Stimulated activated CD8-positive, alpha-beta memory T cell treated with anti-CD3 and anti-CD28 coated beads, Interleukin-4, amount 100 ng/mL, for 1 hour (primary cell): ENCODE results near the gene CMTM2.
"Not testable (repeated sequence)": the region's sequence is repeated elsewhere in the genome, so short reads cannot be mapped to it uniquely, and the experiment has no call there.

Experiments
- DNase-seq, 2 donors: peaks; one replicate each; pipeline ENCODE4 v3.0.0-alpha.2; 2020; ENCODE audit warnings: low read depth in 2 of 2, low spot score in 1 of 2

Gene CMTM2

DNA sequence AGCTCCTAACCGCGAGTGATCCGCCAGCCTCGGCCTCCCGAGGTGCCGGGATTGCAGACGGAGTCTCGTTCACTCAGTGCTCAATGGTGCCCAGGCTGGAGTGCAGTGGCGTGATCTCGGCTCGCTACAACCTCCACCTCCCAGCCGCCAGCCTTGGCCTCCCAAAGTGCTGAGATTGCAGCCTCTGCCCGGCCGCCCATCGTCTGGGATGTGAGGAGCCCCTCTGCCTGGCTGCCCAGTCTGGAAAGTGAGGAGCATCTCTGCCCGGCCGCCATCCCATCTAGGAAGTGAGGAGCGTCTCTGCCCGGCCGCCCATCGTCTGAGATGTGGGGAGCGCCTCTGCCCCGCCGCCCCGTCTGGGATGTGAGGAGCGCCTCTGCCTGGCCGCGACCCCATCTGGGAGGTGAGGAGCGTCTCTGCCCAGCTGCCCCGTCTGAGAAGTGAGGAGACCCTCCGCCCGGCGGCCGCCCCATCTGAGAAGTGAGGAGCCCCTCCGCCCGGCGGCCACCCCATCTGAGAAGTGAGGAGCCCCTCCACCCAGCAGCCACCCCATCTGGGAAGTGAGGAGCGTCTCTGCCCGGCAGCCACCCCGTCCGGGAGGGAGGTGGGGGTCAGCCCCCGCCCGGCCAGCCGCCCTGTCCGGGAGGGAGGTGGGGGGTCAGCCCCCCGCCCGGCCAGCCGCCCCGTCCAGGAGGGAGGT, 51.4 kb downstream of the CMTM2 start:
- not testable (repeated sequence) for DNase-seq

DNA sequence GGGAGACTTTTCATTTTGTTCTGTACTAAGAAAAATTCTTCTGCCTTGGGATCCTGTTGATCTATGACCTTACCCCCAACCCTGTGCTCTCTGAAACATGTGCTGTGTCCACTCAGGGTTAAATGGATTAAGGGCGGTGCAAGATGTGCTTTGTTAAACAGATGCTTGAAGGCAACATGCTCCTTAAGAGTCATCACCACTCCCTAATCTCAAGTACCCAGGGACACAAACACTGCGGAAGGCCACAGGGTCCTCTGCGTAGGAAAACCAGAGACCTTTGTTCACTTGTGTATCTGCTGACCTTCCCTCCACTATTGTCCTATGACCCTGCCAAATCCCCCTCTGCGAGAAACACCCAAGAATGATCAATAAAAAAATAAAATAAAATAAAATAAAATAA, 52.3 kb downstream of the CMTM2 start:
- DNase-seq: not testable (repeated sequence)

DNA sequence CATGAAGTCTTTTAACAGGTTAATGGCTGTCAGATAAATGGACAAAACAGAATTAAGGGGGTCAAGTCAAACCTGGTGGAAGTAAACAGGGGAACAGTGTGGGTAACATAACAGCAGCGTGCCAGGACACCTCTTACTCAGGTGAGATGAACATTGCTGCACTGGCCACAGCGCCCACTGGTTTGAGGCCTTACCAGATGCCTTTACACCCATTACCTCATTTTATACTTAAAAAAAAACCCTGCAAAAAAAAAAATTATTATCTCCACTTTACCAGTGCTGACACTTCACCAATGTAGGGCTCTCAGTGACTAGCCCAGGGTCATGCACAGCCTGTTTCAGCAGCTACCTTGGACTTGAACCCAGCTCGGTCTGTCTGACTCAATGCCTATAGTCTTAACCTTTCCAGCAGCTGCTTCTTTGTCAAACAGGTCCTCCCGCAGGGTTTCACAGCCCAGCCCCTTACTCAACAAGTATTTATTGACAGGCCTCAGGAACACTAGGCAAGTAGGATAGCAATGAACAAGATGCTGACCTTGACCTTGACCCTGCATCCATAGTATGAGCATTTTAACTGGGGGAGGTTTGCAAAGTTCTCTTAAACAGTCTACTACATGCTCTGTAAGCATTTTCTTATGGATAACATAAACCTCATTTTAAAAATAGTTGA, 55.4 kb downstream of the CMTM2 start:
- no peak for DNase-seq

DNA sequence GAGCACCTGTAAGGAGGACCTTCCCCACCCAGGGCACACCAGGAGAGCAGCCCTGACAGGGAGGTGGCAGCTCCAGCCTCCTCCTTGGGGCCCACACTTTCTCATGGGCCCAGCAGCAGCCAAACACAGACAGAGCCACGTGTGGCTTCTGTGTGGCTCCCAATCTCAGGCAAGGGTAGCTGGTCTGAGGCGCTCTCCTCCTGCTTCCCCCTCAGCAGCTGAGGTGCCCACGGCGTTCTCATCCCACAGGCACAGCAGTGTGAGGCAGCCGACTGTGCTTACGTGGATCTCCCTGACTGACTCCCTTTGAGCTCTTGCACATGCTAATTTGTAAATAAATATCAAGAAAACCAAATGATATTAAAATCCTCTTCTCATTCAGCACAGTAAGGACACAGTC, 56.1 kb downstream of the CMTM2 start:
- DNase-seq: no peak

DNA sequence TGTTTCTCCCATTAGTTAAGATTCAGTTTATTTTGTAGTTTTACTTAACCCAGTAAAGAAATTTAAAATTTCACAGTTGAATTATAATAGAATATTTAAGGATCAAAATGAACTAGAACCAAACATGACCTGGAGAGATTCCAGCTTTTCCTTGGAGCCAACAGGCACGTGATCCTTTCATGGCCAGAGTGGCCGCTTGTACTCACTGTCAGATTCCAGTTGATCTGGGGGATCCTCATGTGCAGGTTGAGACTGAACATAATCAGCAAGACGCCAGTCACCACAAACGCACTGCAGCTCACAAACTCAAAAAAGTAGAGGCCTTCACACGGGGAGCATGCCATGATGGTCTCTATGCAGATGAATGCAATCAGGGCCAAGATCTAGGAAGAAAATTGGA, 56.9 kb downstream of the CMTM2 start:
- DNase-seq: no peak

DNA sequence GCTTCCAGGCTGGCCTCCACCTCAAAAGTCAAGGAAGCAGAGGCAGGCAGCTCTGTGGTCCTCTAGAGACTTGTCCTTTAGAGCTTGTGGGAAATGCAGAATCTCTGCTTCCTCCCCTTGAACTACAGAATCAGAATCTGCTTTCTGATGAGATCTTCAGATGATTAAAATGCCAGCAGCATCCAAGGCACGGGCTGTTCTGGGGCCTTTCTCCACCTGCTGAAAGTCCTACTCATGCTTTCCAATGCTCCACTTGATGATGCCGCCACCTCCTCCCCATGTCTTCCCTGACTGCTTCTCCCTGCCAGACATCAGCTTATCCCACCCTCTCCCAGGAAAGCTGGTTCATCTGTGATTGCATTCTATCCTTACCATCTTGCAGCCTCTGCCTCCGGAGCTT, 58.5 kb downstream of the CMTM2 start:
- no peak for DNase-seq
